Activated naive CD8-positive, alpha-beta T cell treated with anti-CD3 and anti-CD28 coated beads, Interleukin-2, amount 10 ng/mL, durations not matched to agents 7 days and 5 days (primary cell): Measurements from ENCODE around the gene FNDC5. TPM values are rescaled to one million over a fixed set of nuclear protein-coding genes. Genes with fewer than 3 reads are reported as not detected.
"Not testable (repeated sequence)": the region's sequence is repeated elsewhere in the genome, so short reads cannot be mapped to it uniquely, and the experiment has no call there.

ENCODE experiments used
- ATAC-seq: fragments of 150-1000 bp; cut with Tn5 transposase; one replicate; pipeline ENCODE4 v1.10.0; 2021; ENCODE audit warnings: low read depth, moderate library complexity
- POLR2A ChIA-PET: fragments of 350-600 bp; sonication (Branson Sonifier 250); formaldehyde crosslinking; loops from one replicate; lab custom pipeline; 2021; ENCODE audit warnings: antibody characterized with exemption; lab: Charles Lee
- DNase-seq: peaks from one replicate; pipeline ENCODE4 v3.0.0; 2021
- H3K27ac Mint-ChIP-seq: one replicate; pipeline ENCODE4 v1.8.0; 2022; ENCODE audit warnings: mild to moderate bottlenecking, mixed read lengths
- H3K27me3 Mint-ChIP-seq: one replicate; pipeline ENCODE4 v1.8.0; 2022; ENCODE audit warnings: mild to moderate bottlenecking, moderate library complexity, mixed read lengths
- H3K36me3 Mint-ChIP-seq: one replicate; pipeline ENCODE4 v1.8.0; 2021; ENCODE audit warnings: mild to moderate bottlenecking, mixed read lengths
- H3K4me1 Mint-ChIP-seq: one replicate; pipeline ENCODE4 v1.8.0; 2021; ENCODE audit warnings: mixed read lengths
- H3K4me3 Mint-ChIP-seq: one replicate; pipeline ENCODE4 v1.8.0; 2022; ENCODE audit warnings: mild to moderate bottlenecking, moderate library complexity, mixed read lengths
- H3K9me3 Mint-ChIP-seq: one replicate; pipeline ENCODE4 v1.8.0; 2021; ENCODE audit warnings: mixed read lengths
- total RNA-seq, 2 experiments: library from RNA; stranded (reverse); gene quantifications; one replicate each; pipeline ENCODE4 v1.2.3, GENCODE V29; 2021

Gene FNDC5
- not detected for total RNA-seq

DNA sequence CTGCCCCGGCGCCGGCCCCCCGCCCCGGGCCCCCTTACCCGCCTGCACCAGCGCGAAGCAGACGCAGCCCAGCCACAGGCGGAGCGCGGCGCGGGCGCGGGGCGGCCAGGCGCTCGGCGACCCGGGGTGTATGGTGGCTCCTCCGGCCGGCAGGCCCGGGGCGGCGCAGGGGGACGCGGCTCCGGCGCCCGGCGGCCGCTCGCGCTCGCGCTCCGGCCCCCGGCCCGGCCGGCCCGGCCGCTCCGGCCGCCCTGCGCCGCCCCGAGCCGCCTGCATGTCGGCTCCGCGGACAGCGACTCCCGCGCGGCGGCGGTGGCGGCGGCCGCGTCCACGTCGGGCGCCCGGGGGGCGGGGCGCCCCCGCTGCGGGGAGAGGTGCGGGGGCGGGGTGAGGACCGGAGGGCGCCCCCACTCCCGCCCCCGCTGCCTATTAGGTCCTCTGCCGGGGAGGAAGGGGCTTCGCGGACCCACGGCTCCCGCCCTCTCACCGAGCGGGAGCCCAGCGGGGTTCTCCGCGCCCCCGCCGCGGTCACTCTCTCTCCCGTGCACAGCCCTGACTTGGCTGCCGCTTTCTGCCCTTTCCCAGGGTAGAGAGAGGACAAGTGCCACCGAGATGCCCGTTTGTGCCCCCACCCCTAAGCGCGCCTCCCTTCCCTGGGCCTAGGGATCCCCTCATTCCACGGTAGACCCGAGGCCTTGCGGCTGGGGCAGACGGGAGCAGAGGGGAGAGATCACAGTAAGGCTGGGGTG is at the start of gene FNDC5:
Gene FNDC5, minus strand, starts transcription at position 298 of the 749 bp plus-strand sequence.
- DNase-seq (no peak), ATAC-seq (peak; percentile 25)
- peaks cover 6% of the 10 kb centered on the region for H3K4me1 Mint-ChIP-seq
- H3K27me3 Mint-ChIP-seq: peaks cover 49% of the 10 kb centered on the region
- H3K4me3 Mint-ChIP-seq: peak within 1 kb of the TSS; percentile 62
- H3K9me3 Mint-ChIP-seq: no peaks in the 10 kb centered on the region
- POLR2A ChIA-PET: interaction anchor here (0.7 kb wide), 1 partner anchor 52 kb away, joined by 4 read pairs; no protein-coding TSS in a partner anchor
- peak within 1 kb of the TSS; percentile 11 for H3K27ac Mint-ChIP-seq
- peaks cover 3% of the 10 kb centered on the region for H3K36me3 Mint-ChIP-seq

- Mint-ChIP-seq H3K27me3 (peaks cover 75% of the 10 kb centered on the region), H3K27ac (no peak overlapping the region)
- ATAC-seq: no peak
These were observed 49.4 kb upstream of the FNDC5 start for GRCh38 chr1:32919811-32920733.

GRCh38 chr1:32918179-32918578 is 47.5 kb upstream of the FNDC5 start:
- Mint-ChIP-seq H3K36me3 (no peaks in the 10 kb centered on the region), H3K27me3 (peaks cover 77% of the 10 kb centered on the region)
- POLR2A ChIA-PET: no interaction called here

More at GRCh38 chr1:32919811-32920733, 49.4 kb upstream of the FNDC5 start:
- peaks cover 20% of the 10 kb centered on the region for H3K4me1 Mint-ChIP-seq
- POLR2A ChIA-PET: no interaction called here
- H3K9me3 Mint-ChIP-seq: no peaks in the 10 kb centered on the region
- H3K4me3 Mint-ChIP-seq: no peak overlapping the region
- DNase-seq: no peak
- H3K36me3 Mint-ChIP-seq: no peaks in the 10 kb centered on the region

DNA sequence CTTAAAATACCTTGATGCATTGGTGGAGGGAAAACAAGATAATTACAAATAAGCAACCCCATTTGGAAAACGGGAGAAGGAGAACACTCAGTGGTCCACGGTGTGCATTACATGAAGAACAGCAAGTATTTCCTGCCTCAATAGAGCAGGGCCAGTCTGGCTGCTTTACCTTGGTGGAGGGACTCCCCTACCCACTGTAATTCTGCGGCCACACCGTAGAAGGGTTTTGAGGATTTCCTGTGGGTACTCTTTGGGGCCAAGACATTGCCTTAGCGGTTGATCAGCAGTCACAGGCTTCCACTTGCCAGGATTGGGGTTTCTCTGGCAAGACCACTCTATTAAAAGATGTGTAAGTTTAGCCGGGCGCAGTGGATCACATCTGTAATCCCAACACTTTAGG is 46.8 kb upstream of the FNDC5 start:
- POLR2A ChIA-PET: no interaction called here
- Mint-ChIP-seq H3K27ac (no peak overlapping the region), H3K4me3 (no peak overlapping the region), H3K36me3 (no peaks in the 10 kb centered on the region), H3K27me3 (peaks cover 72% of the 10 kb centered on the region), H3K4me1 (peaks cover 16% of the 10 kb centered on the region), H3K9me3 (no peaks in the 10 kb centered on the region)
- ATAC-seq (peak; percentile 91), DNase-seq (no peak)

More at GRCh38 chr1:32918179-32918578, 47.5 kb upstream of the FNDC5 start:
- no peak for DNase-seq
- Mint-ChIP-seq H3K27ac (no peak overlapping the region), H3K4me3 (no peak overlapping the region), H3K9me3 (no peaks in the 10 kb centered on the region), H3K4me1 (peaks cover 16% of the 10 kb centered on the region)
- ATAC-seq: no peak

DNA sequence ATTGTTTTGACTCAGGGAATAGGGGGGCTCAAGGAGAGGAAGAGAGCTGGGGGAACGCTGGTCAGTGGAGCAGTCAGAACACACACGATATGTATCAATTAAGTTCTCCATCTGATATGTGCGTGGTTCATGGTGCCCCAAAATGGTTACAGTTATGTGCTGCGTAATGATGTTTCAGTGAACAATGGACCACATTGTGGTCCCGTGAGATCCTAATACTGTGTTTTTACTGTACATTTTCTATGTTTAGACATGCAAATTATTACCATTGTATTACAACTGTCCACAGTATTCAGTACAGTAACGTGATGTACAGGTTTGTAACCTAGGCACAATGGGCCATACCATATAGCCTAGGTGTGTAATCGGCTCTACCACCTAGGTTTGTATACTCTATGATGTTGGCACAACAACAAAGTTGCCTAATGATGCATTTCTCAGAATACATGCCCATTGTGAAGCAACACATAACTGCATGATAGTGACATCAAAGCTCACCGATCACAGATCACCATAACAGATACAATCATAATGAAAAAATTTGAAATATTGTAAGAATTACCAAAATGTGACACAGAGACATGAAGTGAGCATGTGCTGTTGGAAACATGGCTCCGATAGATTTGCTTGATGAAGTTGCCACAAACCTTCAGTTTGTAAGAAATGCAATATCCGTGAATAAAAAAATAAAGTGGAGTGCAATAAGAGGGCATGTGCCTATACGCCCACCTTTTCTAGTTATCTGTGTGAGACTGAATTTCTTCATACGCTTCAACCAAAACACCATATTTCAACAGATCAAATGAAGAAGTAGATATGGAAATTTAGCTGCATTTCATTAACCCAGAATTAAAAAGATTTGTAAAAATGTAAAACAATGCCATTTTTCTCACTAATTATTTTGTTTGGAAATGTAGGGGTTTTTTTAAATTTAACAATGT is 45.3 kb upstream of the FNDC5 start:
- Mint-ChIP-seq H3K36me3 (no peaks in the 10 kb centered on the region), H3K4me3 (no peak overlapping the region), H3K4me1 (peaks cover 16% of the 10 kb centered on the region), H3K9me3 (no peaks in the 10 kb centered on the region), H3K27ac (no peak overlapping the region), H3K27me3 (peaks cover 57% of the 10 kb centered on the region)
- ATAC-seq: no peak
- POLR2A ChIA-PET: no interaction called here
- no peak for DNase-seq

GRCh38 chr1:32910319-32910718 is 39.6 kb upstream of the FNDC5 start:
- Mint-ChIP-seq H3K27me3 (peaks cover 23% of the 10 kb centered on the region), H3K4me1 (no peaks in the 10 kb centered on the region), H3K4me3 (no peak overlapping the region), H3K27ac (no peak overlapping the region), H3K9me3 (no peaks in the 10 kb centered on the region), H3K36me3 (no peaks in the 10 kb centered on the region)
- POLR2A ChIA-PET: no interaction called here
- ATAC-seq (no peak), DNase-seq (no peak)

- DNase-seq (no peak), ATAC-seq (no peak)
- no peaks in the 10 kb centered on the region for H3K36me3 Mint-ChIP-seq
- H3K4me1 Mint-ChIP-seq: no peaks in the 10 kb centered on the region
- POLR2A ChIA-PET: no interaction called here
- H3K9me3 Mint-ChIP-seq: no peaks in the 10 kb centered on the region
- H3K27me3 Mint-ChIP-seq: peaks cover 22% of the 10 kb centered on the region
- no peak overlapping the region for H3K4me3 Mint-ChIP-seq
- H3K27ac Mint-ChIP-seq: no peak overlapping the region
These were observed 36.7 kb upstream of the FNDC5 start for GRCh38 chr1:32907435-32907834.

DNA sequence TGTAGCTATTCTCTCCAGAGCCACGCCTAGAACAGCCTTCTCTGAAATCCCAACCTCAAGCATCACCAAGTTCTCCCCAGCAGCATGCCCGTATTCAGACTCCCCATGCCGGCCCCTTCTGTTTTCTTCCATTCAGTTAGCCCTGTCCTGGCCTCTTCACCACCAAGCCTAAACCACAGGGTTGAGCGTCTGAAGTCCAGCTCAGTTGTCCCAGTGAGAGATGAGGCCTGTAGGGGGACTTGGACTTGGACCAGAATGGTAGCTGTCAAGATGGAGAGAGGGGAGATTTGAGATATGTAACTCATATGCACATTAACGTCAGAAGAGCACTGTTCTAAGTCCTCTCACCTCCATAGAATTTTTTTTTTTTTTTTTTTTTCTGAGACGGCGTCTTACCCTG is 35.9 kb upstream of the FNDC5 start:
- ATAC-seq (no peak), DNase-seq (no peak)
- Mint-ChIP-seq H3K4me1 (peaks cover 2% of the 10 kb centered on the region), H3K36me3 (no peaks in the 10 kb centered on the region), H3K4me3 (no peak overlapping the region), H3K9me3 (no peaks in the 10 kb centered on the region), H3K27me3 (peaks cover 29% of the 10 kb centered on the region), H3K27ac (no peak overlapping the region)
- POLR2A ChIA-PET: no interaction called here

GRCh38 chr1:32905588-32905987 is 34.9 kb upstream of the FNDC5 start:
- H3K4me1 Mint-ChIP-seq, DNase-seq, H3K36me3 Mint-ChIP-seq, H3K4me3 Mint-ChIP-seq, H3K9me3 Mint-ChIP-seq, ATAC-seq, H3K27ac Mint-ChIP-seq, POLR2A ChIA-PET: not testable (repeated sequence)
- peaks cover 34% of the 10 kb centered on the region for H3K27me3 Mint-ChIP-seq

- H3K27ac Mint-ChIP-seq: no peak overlapping the region
- DNase-seq (no peak), ATAC-seq (no peak)
- H3K36me3 Mint-ChIP-seq: no peaks in the 10 kb centered on the region
- POLR2A ChIA-PET: no interaction called here
- H3K27me3 Mint-ChIP-seq: peaks cover 42% of the 10 kb centered on the region
- H3K4me1 Mint-ChIP-seq: peaks cover 4% of the 10 kb centered on the region
- H3K9me3 Mint-ChIP-seq: no peaks in the 10 kb centered on the region
- H3K4me3 Mint-ChIP-seq: no peak overlapping the region
These were observed 34.1 kb upstream of the FNDC5 start for GRCh38 chr1:32904797-32905196.

GRCh38 chr1:32903991-32904785 is 33.5 kb upstream of the FNDC5 start:
- POLR2A ChIA-PET: interaction anchor here (0.5 to 0.7 kb wide), 2 partner anchors 146 to 191 kb away, joined by 5 to 6 read pairs; no protein-coding TSS in a partner anchor
- H3K27ac Mint-ChIP-seq: no peak overlapping the region
- peaks cover 4% of the 10 kb centered on the region for H3K4me1 Mint-ChIP-seq
- ATAC-seq (no peak), DNase-seq (no peak)
- H3K27me3 Mint-ChIP-seq: peaks cover 46% of the 10 kb centered on the region
- H3K4me3 Mint-ChIP-seq: no peak overlapping the region
- H3K9me3 Mint-ChIP-seq: no peaks in the 10 kb centered on the region
- H3K36me3 Mint-ChIP-seq: no peaks in the 10 kb centered on the region

- ATAC-seq (no peak), DNase-seq (no peak)
- peaks cover 4% of the 10 kb centered on the region for H3K4me1 Mint-ChIP-seq
- POLR2A ChIA-PET: no interaction called here
- no peak overlapping the region for H3K4me3 Mint-ChIP-seq
- H3K9me3 Mint-ChIP-seq: no peaks in the 10 kb centered on the region
- no peaks in the 10 kb centered on the region for H3K36me3 Mint-ChIP-seq
- H3K27me3 Mint-ChIP-seq: peaks cover 57% of the 10 kb centered on the region
- H3K27ac Mint-ChIP-seq: no peak overlapping the region
These were observed 31.8 kb upstream of the FNDC5 start for GRCh38 chr1:32902535-32902920.
